T-helper 2 cell treated with Interferon-gamma antibody and Interleukin-4, amounts not matched to agents 5 μg/mL and 100 μg/mL, for 36 hours (primary cell): Measurements from ENCODE around the gene RYR2.

Experiments used
- DNase-seq: peaks from one replicate; pipeline ENCODE4 v3.0.0; 2021; ENCODE audit warnings: low spot score
- H3K27ac Mint-ChIP-seq: one replicate; pipeline ENCODE4 v1.8.0; 2021; ENCODE audit warnings: mild to moderate bottlenecking, mixed read lengths
- H3K27me3 Mint-ChIP-seq: one replicate; pipeline ENCODE4 v1.8.0; 2021; ENCODE audit warnings: low read depth, mixed read lengths
- H3K36me3 Mint-ChIP-seq: one replicate; pipeline ENCODE4 v1.8.0; 2021; ENCODE audit warnings: low read depth, mixed read lengths
- H3K4me1 Mint-ChIP-seq: one replicate; pipeline ENCODE4 v1.8.0; 2021; ENCODE audit warnings: low read depth, mixed read lengths
- H3K4me3 Mint-ChIP-seq: one replicate; pipeline ENCODE4 v1.8.0; 2022; ENCODE audit warnings: mild to moderate bottlenecking, moderate library complexity, mixed read lengths
- H3K9me3 Mint-ChIP-seq: one replicate; pipeline ENCODE4 v1.8.0; 2021; ENCODE audit warnings: mixed read lengths

RYR2 gene

DNA sequence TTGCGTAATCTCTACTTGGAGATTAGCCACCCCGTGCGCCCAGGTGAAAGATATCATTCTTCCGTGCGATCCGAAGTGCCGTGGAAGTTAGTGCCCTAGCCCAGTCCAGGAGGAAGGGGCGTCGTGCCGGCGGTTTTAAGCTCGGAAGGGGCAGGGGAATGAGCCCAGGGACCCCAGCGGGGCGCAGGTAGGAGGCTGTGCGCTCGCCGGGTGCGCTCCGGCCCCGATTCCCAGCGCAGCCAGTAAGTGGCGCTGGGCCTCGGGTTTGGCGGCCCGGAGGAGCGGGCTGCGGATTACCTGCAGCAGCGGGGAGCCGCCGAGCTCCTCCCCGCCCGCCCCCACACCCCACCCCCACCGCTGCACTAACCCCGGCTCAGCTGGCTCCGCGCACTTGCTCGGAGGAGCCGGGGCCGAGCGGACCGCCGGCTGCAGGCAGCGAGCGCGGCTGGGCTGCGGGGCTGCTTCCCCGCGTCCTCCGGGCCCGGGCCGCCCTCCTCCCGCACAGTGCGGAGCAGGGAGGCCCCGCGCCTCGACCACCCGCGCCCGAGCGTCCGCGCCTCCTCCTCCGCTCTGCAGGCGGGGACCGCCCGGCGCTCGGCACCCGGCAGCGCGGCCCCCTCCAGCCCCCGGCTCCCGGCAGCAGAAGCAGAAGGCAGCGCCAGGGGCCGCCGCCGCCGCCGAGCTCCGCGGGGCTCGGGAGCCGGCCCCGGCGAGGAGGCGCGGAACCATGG, at the start of gene RYR2:
RYR2 (plus strand) TSS at position 390 of the 731 bp plus-strand sequence; CDS start at position 728, 338 bp downstream.
- DNase-seq, result peak; percentile 22
- H3K4me3 Mint-ChIP-seq, result peak within 1 kb of the TSS; percentile 58
- peaks cover 49% of the 10 kb centered on the region for H3K27me3 Mint-ChIP-seq
- H3K9me3 Mint-ChIP-seq, result no peaks in the 10 kb centered on the region
- peaks cover 3% of the 10 kb centered on the region for H3K4me1 Mint-ChIP-seq
- no peaks in the 10 kb centered on the region for H3K36me3 Mint-ChIP-seq
- peak within 1 kb of the TSS; percentile 17 for H3K27ac Mint-ChIP-seq

DNA sequence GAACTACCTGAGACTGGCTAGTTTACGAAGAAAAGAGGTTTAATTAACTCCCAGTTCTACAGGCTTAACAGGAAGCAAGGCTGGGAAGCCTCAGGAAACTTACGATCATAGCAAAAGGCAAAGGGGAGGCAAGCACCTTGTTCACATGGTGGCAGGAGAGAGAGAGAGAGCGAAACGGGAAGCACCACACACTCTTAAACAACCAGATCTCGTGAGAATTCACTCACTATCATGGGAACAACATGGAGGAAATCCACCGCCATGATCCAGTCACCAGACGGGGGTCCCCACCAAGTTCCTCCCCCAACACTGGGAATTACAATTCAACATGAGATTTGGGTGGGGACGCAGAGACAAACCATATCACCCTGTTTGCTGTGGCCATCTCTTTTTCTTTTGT, 49.5 kb upstream of the RYR2 start:
- no peaks in the 10 kb centered on the region for H3K36me3 Mint-ChIP-seq
- no peak overlapping the region for H3K27ac Mint-ChIP-seq
- H3K4me3 Mint-ChIP-seq, result no peak overlapping the region
- H3K27me3 Mint-ChIP-seq, result peaks cover 3% of the 10 kb centered on the region
- H3K9me3 Mint-ChIP-seq, result no peaks in the 10 kb centered on the region
- no peak for DNase-seq
- H3K4me1 Mint-ChIP-seq, result no peaks in the 10 kb centered on the region

DNA sequence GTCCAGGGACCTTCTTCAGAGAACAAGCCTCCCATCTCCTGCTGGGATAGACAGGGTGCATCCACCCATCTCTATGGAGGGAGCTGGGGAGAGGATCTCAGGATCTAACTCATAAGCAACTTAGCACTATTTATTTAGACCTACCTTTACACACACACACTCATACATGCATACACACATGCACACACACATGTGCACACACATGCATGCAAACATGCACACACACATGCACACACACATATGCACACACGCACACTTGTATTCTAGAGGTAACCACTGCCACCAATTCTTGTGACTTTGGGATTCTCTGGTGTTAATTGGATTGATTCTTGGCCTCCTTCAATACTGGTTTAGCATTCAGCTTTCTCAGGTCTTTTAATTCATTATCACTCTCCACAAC, 47.5 kb upstream of the RYR2 start:
- no peaks in the 10 kb centered on the region for H3K36me3 Mint-ChIP-seq
- H3K27me3 Mint-ChIP-seq, result no peaks in the 10 kb centered on the region
- H3K9me3 Mint-ChIP-seq, result no peaks in the 10 kb centered on the region
- H3K4me1 Mint-ChIP-seq, result no peaks in the 10 kb centered on the region
- H3K27ac Mint-ChIP-seq, result no peak overlapping the region
- DNase-seq, result no peak
- H3K4me3 Mint-ChIP-seq, result no peak overlapping the region

DNA sequence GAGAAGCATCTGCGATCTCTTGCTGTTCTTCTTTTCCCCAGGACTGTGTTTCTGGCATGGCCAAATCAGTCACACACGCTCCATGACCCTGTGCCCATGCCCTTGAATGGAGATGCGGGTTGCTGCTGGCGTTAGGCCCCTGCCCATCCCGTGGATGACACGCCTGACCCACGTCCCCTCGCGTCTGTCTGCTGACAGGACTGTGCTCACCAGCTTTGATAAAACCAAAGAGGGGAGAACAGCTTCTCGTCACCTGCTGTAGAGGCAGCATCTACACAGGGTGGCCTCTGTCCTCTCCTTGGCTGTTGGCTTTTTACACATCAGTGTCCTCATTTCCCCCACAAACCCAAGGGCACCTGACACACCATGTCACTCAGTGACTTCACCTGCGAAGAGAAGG, 44.6 kb upstream of the RYR2 start:
- no peaks in the 10 kb centered on the region for H3K27me3 Mint-ChIP-seq
- DNase-seq, result no peak
- H3K9me3 Mint-ChIP-seq, result no peaks in the 10 kb centered on the region
- no peaks in the 10 kb centered on the region for H3K36me3 Mint-ChIP-seq
- no peaks in the 10 kb centered on the region for H3K4me1 Mint-ChIP-seq
- H3K27ac Mint-ChIP-seq, result no peak overlapping the region
- H3K4me3 Mint-ChIP-seq, result no peak overlapping the region

DNA sequence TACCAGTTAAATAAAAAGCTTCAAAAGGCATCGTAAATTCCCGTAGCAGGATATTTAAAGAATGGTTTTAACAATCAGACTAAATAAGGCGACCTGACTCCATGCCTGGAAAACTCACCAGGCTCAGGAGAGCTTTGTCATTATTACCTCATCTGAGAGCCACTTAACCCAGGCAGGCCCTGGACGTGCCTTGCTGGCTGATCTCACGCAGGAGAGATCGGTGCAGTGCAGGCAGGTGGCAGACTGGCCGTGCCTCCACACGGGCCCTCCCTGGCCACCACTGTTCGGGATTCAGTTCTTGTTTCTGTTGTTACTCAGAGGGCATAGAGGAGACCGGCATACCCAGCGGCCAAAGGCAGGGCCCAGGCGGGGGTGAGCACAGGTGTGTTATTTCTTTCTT, 44.1 kb upstream of the RYR2 start:
- Mint-ChIP-seq H3K27ac (no peak overlapping the region), H3K4me3 (no peak overlapping the region), H3K4me1 (no peaks in the 10 kb centered on the region), H3K27me3 (no peaks in the 10 kb centered on the region), H3K9me3 (no peaks in the 10 kb centered on the region), H3K36me3 (no peaks in the 10 kb centered on the region)
- DNase-seq, result no peak

DNA sequence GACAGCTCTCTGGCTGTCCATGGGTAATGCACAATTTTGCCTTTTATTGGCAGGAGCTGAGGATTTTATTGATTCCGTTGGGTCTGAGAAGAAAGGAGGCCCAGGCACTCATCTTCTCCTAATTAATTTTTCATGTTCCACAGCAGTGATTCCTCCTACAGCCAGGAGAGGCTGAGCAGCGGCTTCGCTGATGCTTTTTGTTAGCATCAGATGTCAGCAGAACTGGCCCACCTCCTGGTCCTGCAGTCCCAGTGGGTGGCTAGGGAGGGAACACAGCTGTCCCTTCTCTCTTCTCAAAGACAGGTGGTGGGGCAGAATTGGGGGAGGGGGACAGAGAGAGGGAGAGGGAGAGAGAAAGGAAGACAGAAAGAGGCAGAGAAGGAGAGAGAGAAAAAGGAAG, 43.4 kb upstream of the RYR2 start:
- H3K9me3 Mint-ChIP-seq, result no peaks in the 10 kb centered on the region
- no peak overlapping the region for H3K4me3 Mint-ChIP-seq
- no peaks in the 10 kb centered on the region for H3K36me3 Mint-ChIP-seq
- no peak for DNase-seq
- H3K27me3 Mint-ChIP-seq, result no peaks in the 10 kb centered on the region
- H3K4me1 Mint-ChIP-seq, result no peaks in the 10 kb centered on the region
- H3K27ac Mint-ChIP-seq, result no peak overlapping the region

DNA sequence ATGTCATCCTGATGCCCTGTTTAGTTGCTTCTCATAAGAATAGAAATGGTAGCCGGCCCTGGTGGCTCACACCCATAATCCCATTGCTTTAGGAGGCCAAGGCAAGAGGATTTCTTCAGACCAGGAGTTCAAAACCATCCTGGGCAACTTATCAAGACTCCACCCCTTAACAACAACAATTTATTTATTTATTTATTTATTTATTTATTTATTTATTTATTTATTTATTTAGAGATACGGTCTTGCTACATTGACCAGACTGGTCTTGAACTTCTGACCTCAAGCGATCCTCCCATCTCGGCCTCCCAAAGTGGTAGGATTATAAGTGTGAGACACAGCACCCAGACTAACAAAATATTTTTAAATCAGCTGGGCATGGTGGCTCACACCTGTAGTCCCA, 41.8 kb upstream of the RYR2 start:
- H3K27me3 Mint-ChIP-seq, result no peaks in the 10 kb centered on the region
- no peak overlapping the region for H3K4me3 Mint-ChIP-seq
- no peak for DNase-seq
- H3K4me1 Mint-ChIP-seq, result no peaks in the 10 kb centered on the region
- no peaks in the 10 kb centered on the region for H3K9me3 Mint-ChIP-seq
- H3K36me3 Mint-ChIP-seq, result no peaks in the 10 kb centered on the region
- H3K27ac Mint-ChIP-seq, result no peak overlapping the region

DNA sequence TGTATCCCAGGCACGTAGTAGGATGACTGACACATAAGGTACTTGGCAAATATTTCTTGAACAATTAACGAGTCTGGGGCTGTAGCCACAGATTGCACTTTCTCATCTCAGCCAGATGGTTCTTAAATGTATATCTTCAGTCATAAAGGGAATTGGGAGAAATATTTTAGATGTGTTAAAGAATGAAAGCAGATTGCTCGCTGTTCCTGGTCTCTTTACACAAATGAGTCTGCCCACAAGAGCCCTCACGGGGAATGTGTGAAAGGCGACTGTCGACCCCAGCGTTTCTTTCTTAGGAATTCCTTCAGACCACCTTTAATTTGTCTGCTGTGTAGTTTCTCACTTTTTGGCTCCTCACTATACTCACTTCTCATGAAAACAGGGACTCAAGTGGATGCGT, 38.5 kb upstream of the RYR2 start:
- Mint-ChIP-seq H3K4me1 (no peaks in the 10 kb centered on the region), H3K4me3 (no peak overlapping the region), H3K36me3 (no peaks in the 10 kb centered on the region), H3K9me3 (no peaks in the 10 kb centered on the region), H3K27me3 (no peaks in the 10 kb centered on the region), H3K27ac (no peak overlapping the region)
- no peak for DNase-seq

DNA sequence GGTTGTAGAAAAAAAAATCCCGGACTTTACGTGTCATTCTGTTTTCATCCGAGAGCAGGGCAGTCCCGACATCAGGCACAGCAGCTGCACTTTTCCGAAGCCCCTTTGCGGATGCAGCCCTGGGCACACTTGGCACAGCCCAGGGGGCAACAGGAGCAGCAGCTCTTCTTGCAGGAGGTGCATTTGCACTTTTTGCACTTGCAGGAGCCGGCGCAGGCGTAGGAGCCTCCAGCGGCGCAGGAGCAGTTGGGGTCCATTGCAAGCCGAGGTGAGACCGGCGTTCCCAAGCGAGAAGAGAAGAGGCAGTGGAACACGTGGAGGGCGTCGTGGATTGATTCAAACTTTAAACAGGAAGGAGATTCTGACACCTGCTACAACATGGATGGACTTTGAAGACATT, 37.9 kb upstream of the RYR2 start, which contains the start of gene MT1HL1:
MT1HL1 (minus strand) TSS at position 326 of the 400 bp plus-strand sequence; CDS start at position 257, 69 bp downstream.
- no peaks in the 10 kb centered on the region for H3K27me3 Mint-ChIP-seq
- no peak within 1 kb of the TSS for H3K4me3 Mint-ChIP-seq
- H3K36me3 Mint-ChIP-seq, result no peaks in the 10 kb centered on the region
- H3K27ac Mint-ChIP-seq, result no peak within 1 kb of the TSS
- no peaks in the 10 kb centered on the region for H3K9me3 Mint-ChIP-seq
- no peak for DNase-seq
- no peaks in the 10 kb centered on the region for H3K4me1 Mint-ChIP-seq

DNA sequence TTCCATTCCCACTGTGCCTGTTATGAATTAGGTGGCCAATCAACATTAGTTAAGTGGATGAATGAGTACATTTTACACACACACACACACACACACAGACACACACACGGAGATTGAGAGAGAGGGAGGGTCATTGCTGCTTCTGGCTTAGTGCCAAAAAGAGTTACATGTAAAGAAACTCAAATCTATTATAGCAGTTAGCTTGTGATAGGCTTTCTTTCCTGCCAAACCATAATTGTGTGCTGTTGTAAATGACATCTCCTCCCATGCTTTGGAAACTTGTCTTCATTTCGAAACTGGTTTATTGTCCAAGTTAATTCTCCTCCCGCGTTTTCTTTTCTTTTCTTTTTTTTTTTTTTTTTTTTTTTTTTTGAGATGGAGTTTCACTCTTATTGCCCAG, 36.3 kb upstream of the RYR2 start:
- peaks cover 2% of the 10 kb centered on the region for H3K27me3 Mint-ChIP-seq
- H3K4me1 Mint-ChIP-seq, result no peaks in the 10 kb centered on the region
- H3K4me3 Mint-ChIP-seq, result no peak overlapping the region
- no peak for DNase-seq
- no peak overlapping the region for H3K27ac Mint-ChIP-seq
- no peaks in the 10 kb centered on the region for H3K9me3 Mint-ChIP-seq
- no peaks in the 10 kb centered on the region for H3K36me3 Mint-ChIP-seq

DNA sequence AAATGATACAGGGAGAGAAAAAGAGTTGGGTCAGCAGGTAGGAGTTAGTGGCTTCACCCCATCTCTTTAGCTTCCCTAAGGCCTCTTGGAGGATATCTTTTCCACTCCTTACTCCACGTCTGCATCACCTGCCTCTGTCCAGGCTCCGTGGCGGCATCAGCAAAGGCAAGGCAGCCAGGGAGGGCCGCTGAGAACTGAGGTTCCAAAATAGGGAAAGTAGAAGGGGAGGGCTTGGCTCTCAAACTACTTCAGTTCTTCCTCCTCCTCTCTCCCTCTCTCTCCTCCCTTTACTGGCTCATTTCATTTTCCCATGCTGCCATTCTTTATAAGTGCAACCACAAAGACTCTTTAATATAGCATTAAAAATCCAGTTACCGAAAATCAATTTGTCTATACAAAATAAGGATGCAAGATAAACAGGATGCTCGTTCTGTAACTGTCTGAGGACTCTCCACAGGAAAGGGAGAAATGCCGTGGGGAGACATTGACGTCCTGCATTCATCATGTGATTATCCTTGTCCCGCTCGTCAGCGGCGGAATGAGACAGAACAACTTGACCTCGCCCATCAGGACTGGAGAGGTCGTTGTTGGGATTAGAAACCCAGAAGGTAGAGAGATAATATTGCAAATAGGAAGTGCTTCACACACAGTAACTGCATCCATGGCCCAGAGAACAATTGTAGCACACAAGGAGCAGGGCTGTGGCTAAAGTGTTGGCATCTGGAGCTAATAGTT, 34.7 kb upstream of the RYR2 start:
- no peaks in the 10 kb centered on the region for H3K4me1 Mint-ChIP-seq
- no peak overlapping the region for H3K4me3 Mint-ChIP-seq
- peaks cover 2% of the 10 kb centered on the region for H3K27me3 Mint-ChIP-seq
- no peak overlapping the region for H3K27ac Mint-ChIP-seq
- no peak for DNase-seq
- no peaks in the 10 kb centered on the region for H3K36me3 Mint-ChIP-seq
- H3K9me3 Mint-ChIP-seq, result no peaks in the 10 kb centered on the region

DNA sequence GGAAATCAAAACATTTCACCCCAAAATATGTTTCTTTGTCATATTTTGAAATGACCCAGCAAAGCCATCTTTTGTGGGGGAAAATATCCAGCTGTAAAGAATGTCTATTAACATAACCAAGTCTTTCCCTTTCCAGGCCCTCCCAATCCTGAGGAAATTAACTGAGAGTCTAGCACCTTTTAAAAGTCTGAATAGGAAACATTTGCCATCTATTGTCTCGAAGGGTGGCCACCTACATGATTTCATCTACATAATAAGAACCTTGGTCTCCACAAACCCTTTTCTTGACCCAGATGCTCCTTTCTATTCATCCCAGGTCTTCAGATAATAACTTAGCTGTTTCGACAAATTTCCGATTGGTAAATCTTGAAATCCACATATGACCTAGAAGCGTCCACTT, 32.4 kb upstream of the RYR2 start:
- H3K4me1 Mint-ChIP-seq, result no peaks in the 10 kb centered on the region
- no peaks in the 10 kb centered on the region for H3K36me3 Mint-ChIP-seq

DNA sequence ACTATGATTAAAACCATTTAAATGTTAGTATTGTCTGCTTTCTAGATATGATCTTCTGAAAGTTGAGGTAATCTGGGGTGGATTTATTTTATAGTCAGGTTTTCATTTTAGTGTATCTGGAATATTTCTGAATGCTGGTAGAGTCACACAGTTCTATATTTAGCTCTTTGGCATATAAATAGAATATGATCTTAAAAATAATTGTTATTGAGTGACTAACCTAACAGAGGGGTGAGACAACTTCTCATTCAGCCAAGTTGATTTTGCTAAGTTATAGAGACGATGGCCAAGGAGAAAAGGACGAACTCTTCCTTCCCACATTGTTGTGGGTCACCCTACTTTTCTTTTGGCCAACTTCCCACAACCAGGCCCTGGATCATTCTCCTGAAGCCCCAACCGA, 30.6 kb upstream of the RYR2 start:
- no peak overlapping the region for H3K27ac Mint-ChIP-seq
- no peak overlapping the region for H3K4me3 Mint-ChIP-seq
- no peaks in the 10 kb centered on the region for H3K36me3 Mint-ChIP-seq
- H3K9me3 Mint-ChIP-seq, result no peaks in the 10 kb centered on the region
- no peak for DNase-seq
- no peaks in the 10 kb centered on the region for H3K4me1 Mint-ChIP-seq
- peaks cover 2% of the 10 kb centered on the region for H3K27me3 Mint-ChIP-seq

More for the DNA sequence above, 32.4 kb upstream of the RYR2 start:
- Mint-ChIP-seq H3K27ac (no peak overlapping the region), H3K27me3 (peaks cover 2% of the 10 kb centered on the region), H3K9me3 (no peaks in the 10 kb centered on the region), H3K4me3 (no peak overlapping the region)
- no peak for DNase-seq

DNA sequence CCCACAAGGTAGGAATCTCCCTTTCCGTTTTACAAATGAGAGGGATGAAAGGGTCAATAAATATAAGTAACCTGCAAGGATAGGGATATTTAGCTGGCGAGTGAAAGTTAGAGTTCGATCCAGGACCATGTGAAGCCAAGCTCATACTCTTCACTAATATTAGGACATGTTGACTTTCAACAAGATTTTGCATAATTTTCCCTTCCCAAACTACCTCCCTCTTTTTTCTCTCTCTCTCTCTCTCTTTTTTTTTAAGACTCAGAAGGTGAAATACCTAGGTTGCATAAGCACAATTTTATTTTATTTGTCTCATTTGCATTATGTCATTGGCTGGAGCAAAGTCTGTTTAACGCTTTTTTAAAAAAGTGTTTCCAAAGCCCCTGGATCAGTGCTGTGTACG, 29.6 kb upstream of the RYR2 start:
- H3K4me1 Mint-ChIP-seq, result no peaks in the 10 kb centered on the region
- H3K27ac Mint-ChIP-seq, result no peak overlapping the region
- H3K9me3 Mint-ChIP-seq, result no peaks in the 10 kb centered on the region
- no peak overlapping the region for H3K4me3 Mint-ChIP-seq
- no peak for DNase-seq
- peaks cover 2% of the 10 kb centered on the region for H3K27me3 Mint-ChIP-seq
- no peaks in the 10 kb centered on the region for H3K36me3 Mint-ChIP-seq
